K562 (cell line): ENCODE results near the gene MTHFSD. TPM values are rescaled to one million over a fixed set of nuclear protein-coding genes. Genes with fewer than 3 reads are reported as not detected.

Source experiments
- ATAC-seq: fragments of 200-7000 bp; cut with Tn5 transposase; 3 replicates; pipeline ENCODE4 v1.9.1; 2020; ENCODE audit warnings: moderate library complexity
- BruUV-seq: library from RNA; stranded (reverse); fragments of 400-500 nt; replicated peaks from 2 replicates; lab custom pipeline; 2021; lab: Mats Ljungman, UMichigan
- CTCF ChIA-PET: fragments of 300-600 bp; formaldehyde crosslinking; extraction: SDS; loops from one replicate; lab custom pipeline; 2021; ENCODE audit warnings: low intra/inter-chr PET ratio; lab: Yijun Ruan, JAX
- POLR2A ChIA-PET: fragments of 300-600, 350-650 bp; sonication (Branson Sonifier 250); formaldehyde crosslinking; extraction: SDS; loops from one replicate; lab custom pipeline; 2021; ENCODE audit warnings: antibody characterized with exemption, inconsistent platforms; lab: Yijun Ruan, JAX
- DNase-seq, 4 experiments: peaks; one replicate each; pipeline versions ENCODE4 v3.0.0 to v3.0.0-alpha.2; 2011 to 2018; ENCODE audit warnings: low spot score in 3 of 4, mixed read lengths in 3 of 4; ENCODE audit errors: extremely low read depth in 1 of 4
- FAIRE-seq: peaks from 2 replicates; lab custom pipeline; 2011; peaks lifted over from hg19 to GRCh38; lab: Jason Lieb, UNC
- H2AFZ ChIP-seq: 2 replicates; pipeline ENCODE4 v1.6.0; 2011; ENCODE audit warnings: low read depth, low read length, control low read depth, inconsistent platforms
- H3K27ac ChIP-seq: fragments of 200-600 bp; 3 replicates; pipeline ENCODE4 v1.8.0; 2011; ENCODE audit warnings: low read depth, mild to moderate bottlenecking, control low read depth, inconsistent platforms, low read length, moderate library complexity, mixed read lengths; ENCODE audit errors: extremely low read depth
- H3K27me3 ChIP-seq, 2 experiments: fragments of 300-600 bp in 1 of 2; 2 replicates in 1 of 2; 3 replicates in 1 of 2; pipeline versions ENCODE4 v1.6.0 to v1.8.0; 2011; ENCODE audit warnings: inconsistent platforms in 2 of 2, low read length in 2 of 2, mild to moderate bottlenecking in 1 of 2, mixed read lengths in 1 of 2, moderate library complexity in 1 of 2; ENCODE audit not compliant: control insufficient read depth in 2 of 2, insufficient read depth in 2 of 2
- H3K36me3 ChIP-seq: fragments of 300-600 bp; 3 replicates; pipeline ENCODE4 v1.8.0; 2011; ENCODE audit warnings: mild to moderate bottlenecking, low read length, inconsistent platforms; ENCODE audit not compliant: control insufficient read depth, insufficient read depth
- H3K4me1 ChIP-seq, 2 experiments: fragments of 200-600 bp in 1 of 2; replicated peaks in 1 of 2; 2 replicates in 1 of 2; 3 replicates in 1 of 2; pipeline versions ENCODE4 v1.5.1 to v1.8.0; 2011; ENCODE audit warnings: inconsistent platforms in 2 of 2, low read length in 2 of 2, mild to moderate bottlenecking in 1 of 2, mixed read lengths in 1 of 2, moderate library complexity in 1 of 2; ENCODE audit not compliant: control insufficient read depth in 2 of 2, insufficient read depth in 2 of 2
- H3K4me2 ChIP-seq: 2 replicates; pipeline ENCODE4 v1.6.1; 2011; ENCODE audit warnings: low read length, control low read depth, inconsistent platforms, mixed read lengths; ENCODE audit not compliant: insufficient read depth
- H3K4me3 ChIP-seq: fragments of 200-600 bp; sonication (generic), shearing (Covaris generic); 2 replicates; pipeline ENCODE4 v1.5.1; 2016; ENCODE audit warnings: control low read depth, inconsistent platforms
- H3K79me2 ChIP-seq: fragments of 200-600 bp; 3 replicates; pipeline ENCODE4 v1.8.0; 2011; ENCODE audit warnings: low read length, inconsistent platforms; ENCODE audit not compliant: control insufficient read depth, insufficient read depth
- H3K9ac ChIP-seq, 2 experiments: 2 replicates each; pipeline versions ENCODE4 v1.6.0 to v1.6.1; 2011; ENCODE audit warnings: low read depth in 2 of 2, low read length in 2 of 2, control low read depth in 1 of 2, inconsistent platforms in 1 of 2, mild to moderate bottlenecking in 1 of 2, mixed read lengths in 1 of 2; ENCODE audit not compliant: insufficient read depth in 1 of 2
- H3K9me1 ChIP-seq: one replicate; pipeline ENCODE4 v1.6.0; 2011; ENCODE audit warnings: inconsistent platforms, mild to moderate bottlenecking, low read length, moderate library complexity; ENCODE audit not compliant: control insufficient read depth, insufficient read depth
- H3K9me3 ChIP-seq: replicated peaks from 2 replicates; pipeline ENCODE4 v1.5.1; 2011; ENCODE audit warnings: low read depth, low read length, inconsistent platforms; ENCODE audit not compliant: control insufficient read depth, insufficient read depth
- H4K20me1 ChIP-seq: replicated peaks from 2 replicates; pipeline ENCODE4 v1.6.1; 2011; ENCODE audit warnings: low read length, inconsistent platforms, mixed read lengths; ENCODE audit not compliant: control insufficient read depth, insufficient read depth
- BRD4 ChIP-seq: fragments of 200-600 bp; sonication (generic); IDR thresholded peaks from 2 replicates; pipeline ENCODE4 v1.6.1; 2017; ENCODE audit warnings: inconsistent platforms
- CTCFL ChIP-seq: IDR thresholded peaks from 2 replicates; pipeline ENCODE4 v1.6.1; 2011; ENCODE audit warnings: borderline replicate concordance, low read depth, mild to moderate bottlenecking, moderate library complexity, low read length; ENCODE audit not compliant: insufficient read depth, poor library complexity, severe bottlenecking
- E4F1 ChIP-seq: fragments of 250-450 bp; sonication (Bioruptor Pico); IDR thresholded peaks from 2 replicates; pipeline ENCODE4 v1.5.0; 2021; ENCODE audit warnings: mild to moderate bottlenecking, borderline replicate concordance
- MEF2A ChIP-seq: IDR thresholded peaks from 2 replicates; pipeline ENCODE4 v1.6.1; 2011; ENCODE audit warnings: low read depth, mild to moderate bottlenecking, low read length, moderate library complexity; ENCODE audit not compliant: control insufficient read depth
- MXI1 ChIP-seq: IDR thresholded peaks from 2 replicates; pipeline ENCODE4 v1.6.1; 2011; ENCODE audit warnings: low read depth, mild to moderate bottlenecking, improper control_type of control experiment, low read length
- NR4A1 ChIP-seq, 2 experiments: fragments of 250-450 bp in 1 of 2; fragments of 450-650 bp in 1 of 2; sonication (Bioruptor Pico) in 1 of 2; IDR thresholded peaks; 2 replicates each; pipeline versions ENCODE4 v1.4.0 to v1.6.1; 2016 to 2020; ENCODE audit warnings: mild to moderate bottlenecking in 2 of 2, missing compliant biosample characterization in 1 of 2, missing genetic modification characterization in 1 of 2, moderate library complexity in 1 of 2
- PTBP1 ChIP-seq: fragments of 200-400 bp; formaldehyde crosslinking; IDR thresholded peaks from 2 replicates; pipeline ENCODE4 v1.6.1; 2017; ENCODE audit warnings: low read depth, low read length
- TCF15 ChIP-seq: fragments of 250-450 bp; sonication (Bioruptor Pico); IDR thresholded peaks from 2 replicates; pipeline ENCODE4 v1.8.0; 2022; ENCODE audit warnings: moderate library complexity, mild to moderate bottlenecking, inconsistent platforms
- XRCC5 ChIP-seq: fragments of 200-400 bp; formaldehyde crosslinking; IDR thresholded peaks from 2 replicates; pipeline ENCODE4 v1.6.1; 2017; ENCODE audit warnings: low read depth, mild to moderate bottlenecking, low read length
- ZBTB7A ChIP-seq: IDR thresholded peaks from 2 replicates; pipeline ENCODE4 v1.6.1; 2011; ENCODE audit warnings: low read depth, mild to moderate bottlenecking, low read length, moderate library complexity, borderline replicate concordance; ENCODE audit not compliant: control insufficient read depth
- ZNF197 ChIP-seq: fragments of 200-800 bp; sonication (Bioruptor generic); IDR thresholded peaks from 2 replicates; pipeline ENCODE4 v1.6.1; 2016; ENCODE audit warnings: low read depth, missing genetic modification characterization, missing compliant biosample characterization
- ZNF79 ChIP-seq: fragments of 250-450 bp; sonication (Bioruptor Pico); IDR thresholded peaks from 2 replicates; pipeline ENCODE4 v1.4.0; 2020; ENCODE audit warnings: low read depth, mild to moderate bottlenecking, moderate library complexity
- WGBS: fragments of 100-300 bp; shearing (Covaris generic); methylation state at CpG from one replicate; pipeline ENCODE4 v1.1.6; 2016; ENCODE audit warnings: low coverage, mixed read lengths; ENCODE audit not compliant: insufficient coverage; ENCODE audit errors: missing lambda C conversion rate; 5-methylcytosine and 5-hydroxymethylcytosine counted together
- in situ Hi-C: fragments of 300-500 bp; cut with MboI; formaldehyde crosslinking; loops from 4 replicates; pipeline ENCODE4 v1.15.0; 2018; ENCODE audit warnings: inconsistent platforms, mixed read lengths
- intact Hi-C: fragments of 100-400 bp; cut with micrococcal nuclease; formaldehyde crosslinking; loops from 2 replicates; pipeline ENCODE4 v1.14.2; 2022
- polyA plus RNA-seq, 8 experiments: library from polyadenylated mRNA; depleted of rRNA in 4 of 8; stranded (reverse) in 5 of 8; unstranded in 3 of 8; fragments of >200 nt; fragmentation: Nextera tagmentation in 2 of 8; fragmentation: Illumina TruSeq in 1 of 8; extraction: Ambion mirVana in 2 of 8; extraction: Trizol in 1 of 8; gene quantifications; 2 replicates each; pipeline versions ENCODE4 v1.2.1 to v1.2.3, GENCODE V29; 2011 to 2014; ENCODE audit warnings: inconsistent platforms in 1 of 8, missing spikeins in 1 of 8
- total RNA-seq, 7 experiments: library from RNA; depleted of rRNA in 6 of 7; stranded (reverse); fragments of >200 nt in 6 of 7; fragmentation: Illumina TruSeq in 2 of 7; extraction: Trizol in 2 of 7; gene quantifications; 2 replicates each; pipeline versions ENCODE4 v1.2.1 to v1.2.3, GENCODE V29; 2011 to 2021; ENCODE audit warnings: low replicate concordance in 1 of 7
- TF ChIP-seq, protein P1 (sequence below): fragments of 450-650 bp; IDR thresholded peaks from 2 replicates; pipeline ENCODE4 v1.6.1; 2016; ENCODE audit warnings: low read depth, mild to moderate bottlenecking, moderate library complexity

Gene MTHFSD
- total and polyA plus RNA-seq, 9 of the 15 experiments (the other 6 are each of a cell fraction or from before 2014, with no cell fraction given): 3.2 to 20.2 (median 12.0) TPM

DNA sequence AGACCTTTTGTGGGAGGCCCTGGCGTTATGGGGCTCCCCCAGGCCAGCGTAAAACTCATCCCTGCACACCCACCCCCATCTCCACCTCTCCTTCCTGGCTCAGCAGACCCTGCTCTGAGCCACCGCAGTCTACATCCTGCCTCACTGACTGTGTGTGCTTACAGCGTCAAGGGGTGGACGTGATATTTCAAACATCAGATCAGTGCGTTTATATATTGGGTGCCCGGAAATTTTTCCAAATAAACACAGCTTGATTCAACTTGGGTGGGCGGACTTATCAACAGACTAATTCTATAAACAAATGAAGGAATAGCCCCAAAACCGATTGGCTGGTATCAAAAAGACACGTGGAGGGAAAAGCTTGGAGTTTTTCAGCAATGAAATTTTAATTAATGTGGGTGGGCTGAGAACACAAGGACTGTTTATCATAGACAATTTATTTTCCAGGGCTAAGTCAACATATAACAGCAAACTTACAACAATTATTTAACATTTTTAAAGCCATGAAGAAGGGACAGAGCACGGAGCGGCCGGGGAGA lies 23.1 kb upstream of the MTHFSD start, which contains the start of gene FOXL1:
Gene FOXL1, plus strand, starts transcription at position 489 of the 539 bp plus-strand sequence. CDS start 175 bp downstream, outside the sequence.
- Histone ChIP-seq H3K9ac (no peak within 1 kb of the TSS), H3K27ac (no peak within 1 kb of the TSS), H3K4me1 (peaks cover 0 to 19% of the 10 kb centered on the region in 2 experiments; a peak in 3 of 5 replicates), H3K27me3 (peaks cover 33 to 61% of the 10 kb centered on the region in 2 experiments), H3K79me2 (no peaks in the 10 kb centered on the region), H3K4me3 (no peak within 1 kb of the TSS), H4K20me1 (no peaks in the 10 kb centered on the region; the same call in 1 of the 2 replicates), H3K9me3 (no peaks in the 10 kb centered on the region), H3K36me3 (no peaks in the 10 kb centered on the region), H3K4me2 (no peak within 1 kb of the TSS), H3K9me1 (no peaks in the 10 kb centered on the region), H2AFZ (no peak within 1 kb of the TSS)
- intact Hi-C loops: no loop called here
- CTCF ChIA-PET: no interaction called here
- FAIRE-seq: no peak
- 12% methylated on average over 13 of the region's 13 CpGs for WGBS
- POLR2A ChIA-PET: interaction anchor here (0.7 kb wide), 1 partner anchor 12 kb away, joined by 3 read pairs; the partner anchor contains the start of gene FOXC2
- in situ Hi-C loops: no loop called here
- no peak for ATAC-seq
- no TSS peak for BruUV-seq
- DNase-seq: no peak
- TF ChIP-seq E4F1 (CRISPR knock-in tag): no peak
- no peak for TF ChIP-seq CTCFL
- no peak for TF ChIP-seq MEF2A
- TF ChIP-seq XRCC5: no peak
- no peak for TF ChIP-seq MXI1
- TF ChIP-seq PTBP1: no peak
- no peak for TF ChIP-seq ZNF79
- TF ChIP-seq NR4A1 (CRISPR knock-in tag; IDR thresholded peaks at IDR 0.05): no peak
- TF ChIP-seq NR4A1 (tag; IDR thresholded peaks at IDR 0.05): no peak
- no peak for TF ChIP-seq ZBTB7A
- TF ChIP-seq, protein P1, sequence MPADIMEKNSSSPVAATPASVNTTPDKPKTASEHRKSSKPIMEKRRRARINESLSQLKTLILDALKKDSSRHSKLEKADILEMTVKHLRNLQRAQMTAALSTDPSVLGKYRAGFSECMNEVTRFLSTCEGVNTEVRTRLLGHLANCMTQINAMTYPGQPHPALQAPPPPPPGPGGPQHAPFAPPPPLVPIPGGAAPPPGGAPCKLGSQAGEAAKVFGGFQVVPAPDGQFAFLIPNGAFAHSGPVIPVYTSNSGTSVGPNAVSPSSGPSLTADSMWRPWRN: no peak
- no peak for TF ChIP-seq ZNF197 (CRISPR knock-in tag)
- no peak for TF ChIP-seq BRD4
- no peak for TF ChIP-seq TCF15 (CRISPR knock-in tag)
